SK-N-SH (cell line): Measurements from ENCODE around the gene DNAJC16. TPM values are rescaled to one million over a fixed set of nuclear protein-coding genes. Genes with fewer than 3 reads are reported as not detected.

Source experiments
- CTCF ChIA-PET: fragments of 300-600, 350-600 bp; formaldehyde crosslinking; extraction: SDS; loops from one replicate; lab custom pipeline; 2021; lab: Yijun Ruan, JAX
- POLR2A ChIA-PET: fragments of 350-600 bp; sonication (Branson Sonifier 250); formaldehyde crosslinking; extraction: SDS; loops from one replicate; lab custom pipeline; 2020; ENCODE audit warnings: antibody characterized with exemption, inconsistent platforms; lab: Yijun Ruan, JAX
- DNase-seq: peaks from one replicate; pipeline ENCODE4 v3.0.0; 2012
- H2AFZ ChIP-seq: fragments of 200-600 bp; sonication (generic); 2 replicates; pipeline ENCODE4 v1.8.1; 2016; ENCODE audit warnings: antibody characterized with exemption, mild to moderate bottlenecking, low read depth
- H3F3A ChIP-seq: fragments of 200-600 bp; sonication (generic); replicated peaks from 2 replicates; pipeline ENCODE3; 2016; ENCODE audit warnings: antibody characterized with exemption, mild to moderate bottlenecking; ENCODE audit not compliant: insufficient read depth
- H3K27ac ChIP-seq, 2 experiments: fragments of 200-500 bp in 1 of 2; fragments of 200-600 bp in 1 of 2; sonication (Bioruptor generic) in 1 of 2; sonication (generic), shearing (Covaris generic) in 1 of 2; 2 replicates each; pipeline versions ENCODE4 v1.5.1 to v1.6.1; 2014 to 2016; ENCODE audit warnings: low read depth in 2 of 2, inconsistent platforms in 1 of 2, low read length in 1 of 2, mild to moderate bottlenecking in 1 of 2, mixed read lengths in 1 of 2
- H3K27me3 ChIP-seq: fragments of 200-600 bp; sonication (generic), shearing (Covaris generic); 2 replicates; pipeline ENCODE4 v1.6.1; 2016; ENCODE audit warnings: mixed run types; ENCODE audit not compliant: insufficient read depth
- H3K36me3 ChIP-seq, 2 experiments: fragments of 200-500 bp in 1 of 2; fragments of 200-600 bp in 1 of 2; sonication (Bioruptor generic) in 1 of 2; sonication (generic) in 1 of 2; replicated peaks in 1 of 2; 2 replicates each; pipeline versions ENCODE3 to v1.5.1; 2014 to 2016; ENCODE audit warnings: low read length in 1 of 2, mild to moderate bottlenecking in 1 of 2; ENCODE audit not compliant: insufficient read depth in 2 of 2, control insufficient read depth in 1 of 2
- H3K4me1 ChIP-seq, 2 experiments: fragments of 200-500 bp in 1 of 2; fragments of 200-600 bp in 1 of 2; sonication (Bioruptor generic) in 1 of 2; sonication (generic), shearing (Covaris generic) in 1 of 2; 2 replicates each; pipeline versions ENCODE4 v1.5.1 to v1.6.1; 2014 to 2016; ENCODE audit warnings: low read depth in 1 of 2, low read length in 1 of 2, mixed run types in 1 of 2; ENCODE audit not compliant: insufficient read depth in 2 of 2, control insufficient read depth in 1 of 2
- H3K4me2 ChIP-seq: fragments of 200-600 bp; sonication (generic), shearing (Covaris generic); 2 replicates; pipeline ENCODE4 v1.6.1; 2017; ENCODE audit warnings: mixed run types
- H3K4me3 ChIP-seq, 2 experiments: fragments of 200-500 bp in 1 of 2; fragments of 200-600 bp in 1 of 2; sonication (Bioruptor generic) in 1 of 2; sonication (generic), shearing (Covaris generic) in 1 of 2; 2 replicates each; pipeline versions ENCODE4 v1.5.1 to v1.8.1; 2014 to 2016; ENCODE audit warnings: low read depth in 2 of 2, inconsistent platforms in 1 of 2, low read length in 1 of 2, mild to moderate bottlenecking in 1 of 2, mixed read lengths in 1 of 2, moderate library complexity in 1 of 2
- H3K79me2 ChIP-seq: fragments of 200-600 bp; sonication (generic); 2 replicates; pipeline ENCODE4 v1.8.1; 2017; ENCODE audit warnings: mild to moderate bottlenecking; ENCODE audit not compliant: insufficient read depth
- H3K9ac ChIP-seq: fragments of 200-600 bp; sonication (generic); 2 replicates; pipeline ENCODE4 v1.6.1; 2017; ENCODE audit warnings: mixed run types
- H3K9me2 ChIP-seq: fragments of 200-600 bp; sonication (generic); 2 replicates; pipeline ENCODE4 v1.6.1; 2017; ENCODE audit warnings: mixed run types
- H3K9me3 ChIP-seq: fragments of 200-600 bp; sonication (generic); 2 replicates; pipeline ENCODE4 v1.6.1; 2017; ENCODE audit warnings: mixed run types, mild to moderate bottlenecking, moderate library complexity
- H4K20me1 ChIP-seq: fragments of 200-600 bp; sonication (generic); 2 replicates; pipeline ENCODE4 v1.6.1; 2017; ENCODE audit warnings: mild to moderate bottlenecking, mixed run types; ENCODE audit not compliant: insufficient read depth
- CHD2 ChIP-seq: fragments of 150-350 bp; IDR thresholded peaks from 2 replicates; pipeline ENCODE4 v1.6.1; 2018; ENCODE audit warnings: low read length; ENCODE audit not compliant: partially characterized antibody
- ELF1 ChIP-seq: IDR thresholded peaks from 2 replicates; pipeline ENCODE4 v1.4.0; 2012
- FOXJ3 ChIP-seq: sonication (generic); formaldehyde crosslinking; IDR thresholded peaks from 2 replicates; pipeline ENCODE4 v1.5.1; 2020; ENCODE audit warnings: mild to moderate bottlenecking, missing genetic modification reagents
- GABPA ChIP-seq: IDR thresholded peaks from 2 replicates; pipeline ENCODE4 v1.4.0; 2012; ENCODE audit warnings: low read depth, mild to moderate bottlenecking
- GATA2 ChIP-seq: sonication (generic); formaldehyde crosslinking; IDR thresholded peaks from 2 replicates; pipeline ENCODE4 v1.5.0; 2020; ENCODE audit warnings: mild to moderate bottlenecking, missing genetic modification reagents
- JUND ChIP-seq: IDR thresholded peaks from 2 replicates; pipeline ENCODE4 v1.4.0; 2012
- MEF2A ChIP-seq: IDR thresholded peaks from 2 replicates; pipeline ENCODE4 v1.4.0; 2012; ENCODE audit warnings: low read depth, borderline replicate concordance
- NFIC ChIP-seq: IDR thresholded peaks from 2 replicates; pipeline ENCODE4 v1.4.0; 2012; ENCODE audit warnings: borderline replicate concordance
- POLR2AphosphoS5 ChIP-seq: IDR thresholded peaks from 2 replicates; pipeline ENCODE4 v1.6.1; 2012; ENCODE audit warnings: low read depth, low read length
- RXRA ChIP-seq: IDR thresholded peaks from 2 replicates; pipeline ENCODE4 v1.4.0; 2012; ENCODE audit warnings: low read depth, mild to moderate bottlenecking, borderline replicate concordance
- SIN3A ChIP-seq: IDR thresholded peaks from 2 replicates; pipeline ENCODE4 v1.6.1; 2012; ENCODE audit warnings: low read depth, mild to moderate bottlenecking, low read length, moderate library complexity, borderline replicate concordance
- SMC3 ChIP-seq: IDR thresholded peaks from 2 replicates; pipeline ENCODE4 v1.6.1; 2012; ENCODE audit warnings: low read depth, low read length, improper control_type of control experiment
- TCF12 ChIP-seq: IDR thresholded peaks from 2 replicates; pipeline ENCODE4 v1.4.0; 2012
- whole genome bisulfite sequencing: methylation state at CpG from one replicate; pipeline ENCODE4 v1.1.6; 2017; ENCODE audit warnings: low lambda C conversion rate; 5-methylcytosine and 5-hydroxymethylcytosine counted together
- polyA plus RNA-seq, 3 experiments: library from polyadenylated mRNA; depleted of rRNA; stranded (reverse); fragments of >200 nt; gene quantifications; 2 replicates each; pipeline ENCODE4 v1.2.3, GENCODE V29; 2012
- TF ChIP-seq, protein P1 (sequence below): IDR thresholded peaks from 2 replicates; pipeline ENCODE4 v1.6.1; 2012; ENCODE audit warnings: mild to moderate bottlenecking, low read depth, low read length, moderate library complexity
- TF ChIP-seq, protein P2 (sequence below): fragments of 200-600 bp; sonication (generic); IDR thresholded peaks from 2 replicates; pipeline ENCODE4 v1.6.1; 2017; ENCODE audit warnings: antibody characterized with exemption, mild to moderate bottlenecking, moderate library complexity
- TF ChIP-seq, protein P3 (sequence below): IDR thresholded peaks from 2 replicates; pipeline ENCODE4 v1.4.0; 2012; ENCODE audit warnings: low read depth
- TF ChIP-seq, protein P4 (sequence below): IDR thresholded peaks from 2 replicates; pipeline ENCODE4; 2012
- TF ChIP-seq, protein P5 (sequence below): fragments of 150-350 bp; IDR thresholded peaks from 2 replicates; pipeline ENCODE4 v1.6.1; 2016; ENCODE audit warnings: mild to moderate bottlenecking, low read depth, low read length
- TF ChIP-seq, protein P6 (sequence below): IDR thresholded peaks from 2 replicates; pipeline ENCODE4 v1.4.0; 2012; ENCODE audit warnings: low read depth, borderline replicate concordance

The DNAJC16 gene
- polyA plus RNA-seq, 1 of the 3 experiments (the other 2 are of a cell fraction): 8.4 TPM

DNA sequence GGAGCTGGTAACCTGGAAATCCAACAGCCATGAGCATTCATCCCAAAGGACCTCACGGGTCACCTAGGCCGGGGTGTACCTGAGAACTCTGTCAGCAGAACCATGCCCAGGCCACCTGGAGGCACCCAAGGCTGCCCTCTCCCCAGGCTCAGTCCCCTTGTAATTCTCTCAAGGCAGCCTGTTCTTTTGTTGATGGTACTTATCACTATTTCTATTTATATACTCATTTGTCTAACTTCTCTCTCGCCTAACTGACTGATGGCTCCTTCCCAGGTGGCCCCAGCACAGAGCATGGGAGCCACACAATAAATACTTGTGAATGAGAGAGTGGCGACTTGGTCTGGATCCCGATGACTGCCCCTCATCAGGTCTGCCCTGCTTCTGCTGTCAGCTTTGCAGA lies 19.4 kb upstream of the DNAJC16 start (continued):
- TF ChIP-seq, protein P1, sequence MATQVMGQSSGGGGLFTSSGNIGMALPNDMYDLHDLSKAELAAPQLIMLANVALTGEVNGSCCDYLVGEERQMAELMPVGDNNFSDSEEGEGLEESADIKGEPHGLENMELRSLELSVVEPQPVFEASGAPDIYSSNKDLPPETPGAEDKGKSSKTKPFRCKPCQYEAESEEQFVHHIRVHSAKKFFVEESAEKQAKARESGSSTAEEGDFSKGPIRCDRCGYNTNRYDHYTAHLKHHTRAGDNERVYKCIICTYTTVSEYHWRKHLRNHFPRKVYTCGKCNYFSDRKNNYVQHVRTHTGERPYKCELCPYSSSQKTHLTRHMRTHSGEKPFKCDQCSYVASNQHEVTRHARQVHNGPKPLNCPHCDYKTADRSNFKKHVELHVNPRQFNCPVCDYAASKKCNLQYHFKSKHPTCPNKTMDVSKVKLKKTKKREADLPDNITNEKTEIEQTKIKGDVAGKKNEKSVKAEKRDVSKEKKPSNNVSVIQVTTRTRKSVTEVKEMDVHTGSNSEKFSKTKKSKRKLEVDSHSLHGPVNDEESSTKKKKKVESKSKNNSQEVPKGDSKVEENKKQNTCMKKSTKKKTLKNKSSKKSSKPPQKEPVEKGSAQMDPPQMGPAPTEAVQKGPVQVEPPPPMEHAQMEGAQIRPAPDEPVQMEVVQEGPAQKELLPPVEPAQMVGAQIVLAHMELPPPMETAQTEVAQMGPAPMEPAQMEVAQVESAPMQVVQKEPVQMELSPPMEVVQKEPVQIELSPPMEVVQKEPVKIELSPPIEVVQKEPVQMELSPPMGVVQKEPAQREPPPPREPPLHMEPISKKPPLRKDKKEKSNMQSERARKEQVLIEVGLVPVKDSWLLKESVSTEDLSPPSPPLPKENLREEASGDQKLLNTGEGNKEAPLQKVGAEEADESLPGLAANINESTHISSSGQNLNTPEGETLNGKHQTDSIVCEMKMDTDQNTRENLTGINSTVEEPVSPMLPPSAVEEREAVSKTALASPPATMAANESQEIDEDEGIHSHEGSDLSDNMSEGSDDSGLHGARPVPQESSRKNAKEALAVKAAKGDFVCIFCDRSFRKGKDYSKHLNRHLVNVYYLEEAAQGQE: no peak
- no peak for TF ChIP-seq MEF2A
- TF ChIP-seq, protein P2, sequence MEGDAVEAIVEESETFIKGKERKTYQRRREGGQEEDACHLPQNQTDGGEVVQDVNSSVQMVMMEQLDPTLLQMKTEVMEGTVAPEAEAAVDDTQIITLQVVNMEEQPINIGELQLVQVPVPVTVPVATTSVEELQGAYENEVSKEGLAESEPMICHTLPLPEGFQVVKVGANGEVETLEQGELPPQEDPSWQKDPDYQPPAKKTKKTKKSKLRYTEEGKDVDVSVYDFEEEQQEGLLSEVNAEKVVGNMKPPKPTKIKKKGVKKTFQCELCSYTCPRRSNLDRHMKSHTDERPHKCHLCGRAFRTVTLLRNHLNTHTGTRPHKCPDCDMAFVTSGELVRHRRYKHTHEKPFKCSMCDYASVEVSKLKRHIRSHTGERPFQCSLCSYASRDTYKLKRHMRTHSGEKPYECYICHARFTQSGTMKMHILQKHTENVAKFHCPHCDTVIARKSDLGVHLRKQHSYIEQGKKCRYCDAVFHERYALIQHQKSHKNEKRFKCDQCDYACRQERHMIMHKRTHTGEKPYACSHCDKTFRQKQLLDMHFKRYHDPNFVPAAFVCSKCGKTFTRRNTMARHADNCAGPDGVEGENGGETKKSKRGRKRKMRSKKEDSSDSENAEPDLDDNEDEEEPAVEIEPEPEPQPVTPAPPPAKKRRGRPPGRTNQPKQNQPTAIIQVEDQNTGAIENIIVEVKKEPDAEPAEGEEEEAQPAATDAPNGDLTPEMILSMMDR: no peak

DNA sequence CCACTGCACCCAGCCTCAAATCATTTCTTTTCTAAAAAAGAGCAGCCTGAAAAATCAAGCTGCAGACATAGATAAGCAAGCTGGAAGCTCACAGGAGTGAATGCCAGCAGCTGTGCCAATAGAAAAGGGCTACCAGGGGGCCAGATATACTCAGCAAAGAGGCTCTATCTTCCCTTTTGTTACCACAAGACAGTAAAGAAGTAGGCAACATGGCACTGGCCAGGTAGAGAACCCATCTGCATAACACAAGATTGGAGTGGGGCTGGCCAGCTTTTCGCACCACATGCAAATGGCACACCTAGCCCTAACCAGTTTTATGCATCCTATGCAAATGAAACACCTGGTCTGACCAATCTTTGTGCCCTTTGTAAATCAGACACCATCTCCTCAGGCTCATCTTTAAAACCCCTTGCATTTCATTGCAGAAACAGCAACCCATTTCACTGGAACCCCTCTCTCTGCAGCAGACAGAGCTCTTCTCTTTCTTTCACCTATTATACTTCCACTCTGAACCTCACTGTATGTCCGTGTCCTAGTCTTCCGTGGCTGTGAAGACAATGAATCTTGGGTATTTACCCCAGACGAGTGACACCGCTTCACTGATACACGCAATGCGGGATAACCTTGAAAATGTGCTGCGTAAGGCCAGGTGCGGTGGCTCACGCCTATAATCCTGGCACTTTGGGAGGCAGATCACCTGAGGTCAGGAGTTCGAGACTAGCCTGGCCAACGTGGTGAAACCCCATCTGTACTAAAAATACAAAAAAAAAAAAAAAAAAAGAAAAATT lies 17.8 kb upstream of the DNAJC16 start:
- Histone ChIP-seq H2AFZ (no peak overlapping the region), H3K4me3 (no peak overlapping the region), H3K9ac (no peak overlapping the region), H3K79me2 (no peaks in the 10 kb centered on the region), H3F3A (no peaks in the 10 kb centered on the region), H4K20me1 (no peaks in the 10 kb centered on the region), H3K4me1 (no peaks in the 10 kb centered on the region), H3K36me3 (peaks cover 0 to 14% of the 10 kb centered on the region in 2 experiments), H3K4me2 (no peak overlapping the region), H3K27me3 (no peaks in the 10 kb centered on the region), H3K27ac (no peak overlapping the region), H3K9me2 (no peaks in the 10 kb centered on the region), H3K9me3 (no peaks in the 10 kb centered on the region)
- 88% methylated on average over 12 of the region's 12 CpGs for WGBS
- POLR2A ChIA-PET: no interaction called here
- no peak for DNase-seq
- CTCF ChIA-PET: no interaction called here
- TF ChIP-seq CHD2 (no peak), SIN3A (no peak), SMC3 (no peak), RXRA (no peak), GATA2 (CRISPR knock-in tag) (no peak), NFIC (no peak), JUND (no peak), FOXJ3 (CRISPR knock-in tag) (no peak), GABPA (no peak), TCF12 (no peak), ELF1 (no peak), POLR2AphosphoS5 (no peak)
- TF ChIP-seq, protein P3, sequence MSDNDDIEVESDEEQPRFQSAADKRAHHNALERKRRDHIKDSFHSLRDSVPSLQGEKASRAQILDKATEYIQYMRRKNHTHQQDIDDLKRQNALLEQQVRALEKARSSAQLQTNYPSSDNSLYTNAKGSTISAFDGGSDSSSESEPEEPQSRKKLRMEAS: no peak
- TF ChIP-seq, protein P4, sequence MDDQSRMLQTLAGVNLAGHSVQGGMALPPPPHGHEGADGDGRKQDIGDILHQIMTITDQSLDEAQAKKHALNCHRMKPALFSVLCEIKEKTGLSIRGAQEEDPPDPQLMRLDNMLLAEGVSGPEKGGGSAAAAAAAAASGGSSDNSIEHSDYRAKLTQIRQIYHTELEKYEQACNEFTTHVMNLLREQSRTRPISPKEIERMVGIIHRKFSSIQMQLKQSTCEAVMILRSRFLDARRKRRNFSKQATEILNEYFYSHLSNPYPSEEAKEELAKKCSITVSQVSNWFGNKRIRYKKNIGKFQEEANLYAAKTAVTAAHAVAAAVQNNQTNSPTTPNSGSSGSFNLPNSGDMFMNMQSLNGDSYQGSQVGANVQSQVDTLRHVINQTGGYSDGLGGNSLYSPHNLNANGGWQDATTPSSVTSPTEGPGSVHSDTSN: no peak
- TF ChIP-seq, protein P5, sequence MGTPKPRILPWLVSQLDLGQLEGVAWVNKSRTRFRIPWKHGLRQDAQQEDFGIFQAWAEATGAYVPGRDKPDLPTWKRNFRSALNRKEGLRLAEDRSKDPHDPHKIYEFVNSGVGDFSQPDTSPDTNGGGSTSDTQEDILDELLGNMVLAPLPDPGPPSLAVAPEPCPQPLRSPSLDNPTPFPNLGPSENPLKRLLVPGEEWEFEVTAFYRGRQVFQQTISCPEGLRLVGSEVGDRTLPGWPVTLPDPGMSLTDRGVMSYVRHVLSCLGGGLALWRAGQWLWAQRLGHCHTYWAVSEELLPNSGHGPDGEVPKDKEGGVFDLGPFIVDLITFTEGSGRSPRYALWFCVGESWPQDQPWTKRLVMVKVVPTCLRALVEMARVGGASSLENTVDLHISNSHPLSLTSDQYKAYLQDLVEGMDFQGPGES: no peak
- TF ChIP-seq, protein P6, sequence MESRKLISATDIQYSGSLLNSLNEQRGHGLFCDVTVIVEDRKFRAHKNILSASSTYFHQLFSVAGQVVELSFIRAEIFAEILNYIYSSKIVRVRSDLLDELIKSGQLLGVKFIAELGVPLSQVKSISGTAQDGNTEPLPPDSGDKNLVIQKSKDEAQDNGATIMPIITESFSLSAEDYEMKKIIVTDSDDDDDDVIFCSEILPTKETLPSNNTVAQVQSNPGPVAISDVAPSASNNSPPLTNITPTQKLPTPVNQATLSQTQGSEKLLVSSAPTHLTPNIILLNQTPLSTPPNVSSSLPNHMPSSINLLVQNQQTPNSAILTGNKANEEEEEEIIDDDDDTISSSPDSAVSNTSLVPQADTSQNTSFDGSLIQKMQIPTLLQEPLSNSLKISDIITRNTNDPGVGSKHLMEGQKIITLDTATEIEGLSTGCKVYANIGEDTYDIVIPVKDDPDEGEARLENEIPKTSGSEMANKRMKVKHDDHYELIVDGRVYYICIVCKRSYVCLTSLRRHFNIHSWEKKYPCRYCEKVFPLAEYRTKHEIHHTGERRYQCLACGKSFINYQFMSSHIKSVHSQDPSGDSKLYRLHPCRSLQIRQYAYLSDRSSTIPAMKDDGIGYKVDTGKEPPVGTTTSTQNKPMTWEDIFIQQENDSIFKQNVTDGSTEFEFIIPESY: no peak
- TF ChIP-seq, protein P2: no peak
